Lower lobe of right lung (tissue), 2 donors: ENCODE data around the gene LIAS. TPM values are rescaled to one million over a fixed set of nuclear protein-coding genes. Genes with fewer than 3 reads are reported as not detected.

Experiments used
- ATAC-seq, 2 donors: fragments of 200-7000 bp; cut with Tn5 transposase; one replicate each; pipeline ENCODE4 v1.9.1; 2020 to 2022; ENCODE audit warnings: mild to moderate bottlenecking in 2 of 2, moderate library complexity in 2 of 2
- DNase-seq: peaks from one replicate; pipeline ENCODE4 v3.0.0-alpha.2; 2020
- H3K27ac ChIP-seq: fragments of 200-600 bp; one replicate; pipeline ENCODE4 v1.8.0; 2022
- H3K27me3 ChIP-seq: fragments of 200-600 bp; one replicate; pipeline ENCODE4 v1.8.0; 2022; ENCODE audit warnings: low read depth
- H3K36me3 ChIP-seq: fragments of 200-600 bp; one replicate; pipeline ENCODE4 v1.8.0; 2022; ENCODE audit warnings: mild to moderate bottlenecking
- H3K4me1 ChIP-seq: fragments of 200-600 bp; one replicate; pipeline ENCODE4 v1.8.0; 2022
- H3K4me3 ChIP-seq: fragments of 200-600 bp; one replicate; pipeline ENCODE4 v1.8.0; 2022; ENCODE audit warnings: mild to moderate bottlenecking
- H3K9me3 ChIP-seq: fragments of 200-600 bp; one replicate; pipeline ENCODE4 v1.8.0; 2022
- intact Hi-C: fragments of 100-400 bp; cut with DNase I; formaldehyde crosslinking; loops from one replicate; pipeline ENCODE4 v1.11.0; 2022
- microRNA-seq: library from miRNA; unstranded; fragments of <30 nt; microRNA quantifications from one replicate; pipeline ENCODE4 v1.2.0, GENCODE V29; 2020; ENCODE audit warnings: borderline number of aligned reads
- total RNA-seq: library from RNA; stranded (reverse); fragmentation: NEBNext Ultra II Directional; extraction: Animal tissue kit (Norgen Biotek cat#: 25700); gene quantifications from one replicate; pipeline ENCODE4 v1.2.1, GENCODE V29; 2021
- TF ChIP-seq, protein P1 (sequence below): fragments of 200-600 bp; IDR thresholded peaks from one replicate; pipeline ENCODE4 v1.8.0; 2022; ENCODE audit warnings: antibody characterized with exemption, mild to moderate bottlenecking
- donor health status: DM: no; HTN: yes; CAD: no; lungs with severe emphysema.

The LIAS gene
- total RNA-seq, 1 donor from 2014 or later, result 13.7 TPM

DNA sequence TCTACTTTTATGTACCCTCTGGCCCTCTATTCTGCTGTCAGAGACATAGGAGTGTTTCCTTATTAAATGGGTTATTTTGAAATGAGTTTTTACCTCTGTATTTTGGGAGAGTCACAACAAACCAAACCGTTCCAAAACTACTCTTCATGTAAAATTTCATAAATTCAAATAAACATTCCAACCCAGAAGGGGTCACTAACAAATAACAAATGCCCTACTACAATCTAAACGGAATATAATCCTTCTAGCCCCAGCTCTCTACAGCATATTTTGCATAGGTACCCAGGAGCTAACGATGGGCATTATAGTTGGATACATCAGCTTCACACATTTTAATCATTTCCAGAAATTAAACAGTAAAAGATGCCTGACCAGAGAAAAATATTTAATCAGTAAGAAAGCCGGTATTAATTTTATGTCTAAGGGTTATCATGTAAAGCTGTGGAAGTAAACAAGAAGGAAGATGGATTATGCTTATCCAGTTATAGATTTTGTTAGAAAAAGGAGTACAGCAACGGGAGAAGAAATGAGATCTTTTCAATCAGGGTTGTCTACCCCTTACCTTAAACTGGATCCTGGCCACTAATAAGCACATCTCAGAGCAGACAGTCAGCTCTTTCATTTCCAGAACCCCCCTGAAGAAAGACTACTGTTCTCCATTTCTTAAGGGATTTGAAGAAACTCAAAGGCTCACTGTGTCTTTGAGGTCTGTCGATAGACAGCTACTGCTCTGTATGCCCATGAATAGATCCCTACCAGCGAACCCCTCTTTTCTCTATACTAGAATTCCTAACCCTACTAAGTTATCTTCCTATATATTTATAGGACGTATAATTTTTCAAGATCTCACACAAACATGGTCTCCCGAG is 67.2 kb downstream of the LIAS start:
- no peaks in the 10 kb centered on the region for H3K27me3 ChIP-seq
- no peaks in the 10 kb centered on the region for H3K36me3 ChIP-seq
- peak overlapping the region; percentile 98 for H3K4me3 ChIP-seq
- no peak for DNase-seq
- intact Hi-C loops, result no loop called here
- no peak for ATAC-seq
- TF ChIP-seq, protein P1, sequence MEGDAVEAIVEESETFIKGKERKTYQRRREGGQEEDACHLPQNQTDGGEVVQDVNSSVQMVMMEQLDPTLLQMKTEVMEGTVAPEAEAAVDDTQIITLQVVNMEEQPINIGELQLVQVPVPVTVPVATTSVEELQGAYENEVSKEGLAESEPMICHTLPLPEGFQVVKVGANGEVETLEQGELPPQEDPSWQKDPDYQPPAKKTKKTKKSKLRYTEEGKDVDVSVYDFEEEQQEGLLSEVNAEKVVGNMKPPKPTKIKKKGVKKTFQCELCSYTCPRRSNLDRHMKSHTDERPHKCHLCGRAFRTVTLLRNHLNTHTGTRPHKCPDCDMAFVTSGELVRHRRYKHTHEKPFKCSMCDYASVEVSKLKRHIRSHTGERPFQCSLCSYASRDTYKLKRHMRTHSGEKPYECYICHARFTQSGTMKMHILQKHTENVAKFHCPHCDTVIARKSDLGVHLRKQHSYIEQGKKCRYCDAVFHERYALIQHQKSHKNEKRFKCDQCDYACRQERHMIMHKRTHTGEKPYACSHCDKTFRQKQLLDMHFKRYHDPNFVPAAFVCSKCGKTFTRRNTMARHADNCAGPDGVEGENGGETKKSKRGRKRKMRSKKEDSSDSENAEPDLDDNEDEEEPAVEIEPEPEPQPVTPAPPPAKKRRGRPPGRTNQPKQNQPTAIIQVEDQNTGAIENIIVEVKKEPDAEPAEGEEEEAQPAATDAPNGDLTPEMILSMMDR, result no peak
- peak overlapping the region; percentile 94 for H3K27ac ChIP-seq
- peaks cover 27% of the 10 kb centered on the region for H3K4me1 ChIP-seq
- no peaks in the 10 kb centered on the region for H3K9me3 ChIP-seq

DNA sequence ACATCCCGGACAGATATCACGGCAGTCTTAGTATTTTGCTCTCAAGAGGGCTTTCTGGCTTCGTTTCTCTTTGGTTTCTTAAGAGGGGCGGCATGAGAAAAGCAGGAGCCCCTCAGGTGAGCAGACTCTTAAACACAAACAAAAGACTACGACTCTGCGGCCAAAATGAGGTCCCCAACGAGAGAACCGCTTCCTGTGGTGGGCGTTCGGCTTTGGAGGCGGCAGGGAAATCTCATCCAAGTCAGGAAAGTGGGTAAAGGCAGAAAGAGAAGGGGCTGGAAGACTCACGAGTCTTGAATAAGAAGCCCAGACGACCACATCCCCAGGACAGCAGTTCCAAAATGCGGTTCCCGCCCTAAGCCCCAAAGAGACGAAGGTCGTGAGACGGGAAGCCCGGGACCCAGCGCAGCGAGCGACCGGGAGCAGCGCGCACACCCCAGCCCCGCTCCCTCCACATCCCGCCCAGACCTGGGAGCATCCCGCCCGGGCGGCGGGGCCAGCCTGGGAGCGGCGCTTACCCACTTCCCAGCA is 68.0 kb downstream of the LIAS start:
- ATAC-seq, result peak in 1 of 2 donors; percentile 74
- Histone ChIP-seq H3K4me1 (peaks cover 26% of the 10 kb centered on the region), H3K9me3 (no peaks in the 10 kb centered on the region), H3K4me3 (peak overlapping the region; percentile 98), H3K36me3 (no peaks in the 10 kb centered on the region), H3K27ac (peak overlapping the region; percentile 94), H3K27me3 (no peaks in the 10 kb centered on the region)
- TF ChIP-seq, protein P1, result no peak
- no peak for DNase-seq
- intact Hi-C loops, result no loop called here

DNA sequence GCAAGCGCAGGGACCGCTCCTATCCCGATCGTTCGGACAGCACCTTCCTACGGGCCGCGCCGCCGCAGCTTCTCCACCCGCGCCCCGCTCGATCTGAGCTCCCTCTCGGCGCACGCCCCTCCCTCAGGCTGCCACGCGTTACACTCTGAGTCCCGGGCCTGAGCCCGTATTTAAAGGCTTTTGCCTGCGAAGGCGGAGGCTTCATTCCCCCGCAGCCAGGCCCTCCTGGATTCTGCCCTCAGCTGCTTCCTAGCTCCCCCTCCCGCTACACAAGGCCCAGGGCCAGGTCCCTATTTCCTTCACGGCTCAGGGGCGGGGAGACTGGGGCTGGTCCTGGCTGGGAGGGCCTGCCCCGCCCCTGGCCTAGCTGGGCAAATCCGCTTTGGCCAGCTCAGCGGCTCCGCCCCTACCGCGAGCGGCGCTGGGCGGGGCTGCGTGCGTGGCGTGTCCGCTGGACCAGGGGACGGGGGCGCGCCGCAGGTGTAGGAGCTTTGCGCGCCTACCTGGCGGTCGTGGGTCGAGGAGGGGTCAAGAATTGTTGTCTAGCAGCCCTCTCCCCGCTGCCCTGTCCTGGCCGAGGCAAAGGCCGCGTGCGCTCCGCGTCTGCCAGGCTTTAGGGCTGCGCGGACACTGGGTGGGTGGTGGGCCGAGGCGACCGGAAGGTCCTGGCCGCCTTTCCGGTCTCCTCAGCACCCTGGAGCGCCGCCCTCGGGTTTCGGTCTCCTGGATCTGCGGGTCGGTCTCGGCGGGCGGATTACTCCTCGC is 68.6 kb downstream of the LIAS start, which contains the start of gene UGDH:
UGDH (minus strand) TSS at position 144 of the 765 bp plus-strand sequence. CDS start 5,927 bp downstream, outside the sequence.
- no peaks in the 10 kb centered on the region for H3K9me3 ChIP-seq
- peak within 1 kb of the TSS; percentile 94 for H3K27ac ChIP-seq
- H3K4me3 ChIP-seq, result peak within 1 kb of the TSS; percentile 98
- ATAC-seq, result peak; percentile 99
- intact Hi-C loops, result no loop called here
- no peaks in the 10 kb centered on the region for H3K36me3 ChIP-seq
- DNase-seq, result peak; percentile 98
- no peaks in the 10 kb centered on the region for H3K27me3 ChIP-seq
- H3K4me1 ChIP-seq, result peaks cover 23% of the 10 kb centered on the region
- TF ChIP-seq, protein P1, result no peak

DNA sequence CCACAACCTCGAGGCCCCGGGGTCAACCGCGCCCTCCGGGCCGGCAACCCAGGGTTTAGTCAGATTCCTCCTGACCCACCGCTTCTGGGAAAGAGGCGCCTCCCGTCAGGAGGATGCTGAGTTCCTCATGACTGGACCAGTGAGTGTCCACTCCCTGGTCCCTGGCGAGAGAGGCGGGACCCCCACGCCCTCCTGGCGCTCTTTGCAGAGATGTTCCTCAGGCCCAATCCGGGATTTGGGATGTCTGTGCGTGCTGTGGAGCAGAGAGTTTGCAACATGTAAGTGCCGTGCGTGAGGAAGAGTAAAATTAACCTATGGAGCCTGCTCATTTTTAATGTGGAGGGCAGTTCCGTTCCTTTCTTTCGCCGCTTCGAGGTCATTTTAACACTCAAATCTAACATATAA is 69.2 kb downstream of the LIAS start:
- H3K4me1 ChIP-seq, result peaks cover 23% of the 10 kb centered on the region
- peak overlapping the region; percentile 98 for H3K4me3 ChIP-seq
- intact Hi-C loops, result no loop called here
- peak overlapping the region; percentile 94 for H3K27ac ChIP-seq
- no peak for DNase-seq
- peaks cover 4% of the 10 kb centered on the region for H3K36me3 ChIP-seq
- no peaks in the 10 kb centered on the region for H3K9me3 ChIP-seq
- TF ChIP-seq, protein P1, result no peak
- H3K27me3 ChIP-seq, result no peaks in the 10 kb centered on the region
- peak; percentile 46 to 57 for ATAC-seq

Small RNA genes lying within 50 kb of the gene (microRNA-seq; reads per million reads assigned to microRNA genes)
- not detected for gene MIR5591

Other genes with a start within 250 kb of the LIAS start
- 50.2 TPM for gene RFC1, start 92.7 kb upstream of the LIAS start, total RNA-seq
- gene KLB, start 52.1 kb upstream of the LIAS start, total RNA-seq, result 1.0 TPM
- gene RPL9, start 134 bp upstream of the LIAS start, total RNA-seq, result 1,277 TPM
- gene UGDH, start 68.4 kb downstream of the LIAS start, total RNA-seq, result 47.7 TPM
- 61.2 TPM for gene SMIM14, start 179.8 kb downstream of the LIAS start, total RNA-seq
- gene UBE2K, start 239.1 kb downstream of the LIAS start, total RNA-seq, result 54.3 TPM